Stimulated activated naive CD8-positive, alpha-beta T cell treated with anti-CD3 and anti-CD28 coated beads, Interleukin-15, Interleukin-2, amounts not matched to agents 100 ng/mL and 50 ng/mL, for 24 hours (primary cell): ENCODE data around the gene TACR1.

Experiments
- H3K27ac Mint-ChIP-seq: one replicate; pipeline ENCODE4 v1.8.0; 2021; ENCODE audit warnings: mild to moderate bottlenecking, mixed read lengths
- H3K27me3 Mint-ChIP-seq: one replicate; pipeline ENCODE4 v1.8.0; 2021; ENCODE audit warnings: mixed read lengths
- H3K36me3 Mint-ChIP-seq: one replicate; pipeline ENCODE4 v1.8.0; 2021; ENCODE audit warnings: low read depth, mixed read lengths
- H3K4me1 Mint-ChIP-seq: one replicate; pipeline ENCODE4 v1.8.0; 2021; ENCODE audit warnings: low read depth, mixed read lengths
- H3K4me3 Mint-ChIP-seq: one replicate; pipeline ENCODE4 v1.8.0; 2021; ENCODE audit warnings: mild to moderate bottlenecking, mixed read lengths
- H3K9me3 Mint-ChIP-seq: one replicate; pipeline ENCODE4 v1.8.0; 2021; ENCODE audit warnings: mixed read lengths

The TACR1 gene

DNA sequence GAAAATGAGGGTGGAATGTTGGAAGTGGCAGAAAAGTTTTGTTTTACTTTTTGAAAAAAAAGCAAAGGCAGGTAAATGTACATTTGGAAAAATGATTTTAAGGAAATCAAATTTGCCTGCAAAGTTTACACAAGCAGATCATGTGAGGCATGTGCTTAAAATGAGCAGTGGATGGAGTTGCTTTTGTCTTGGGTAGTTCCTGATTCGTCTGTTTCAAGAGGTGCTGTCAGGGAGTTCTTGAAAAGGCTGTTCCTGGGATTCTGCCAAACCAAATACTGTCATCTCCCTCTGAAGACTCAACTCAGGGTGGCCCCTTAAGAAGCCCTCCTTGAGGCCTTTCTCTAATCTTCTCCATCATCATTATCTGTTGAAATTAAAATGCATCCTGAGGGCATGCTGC is 59.0 kb downstream of the TACR1 start:
- Mint-ChIP-seq H3K4me1 (no peaks in the 10 kb centered on the region), H3K36me3 (no peaks in the 10 kb centered on the region), H3K27me3 (no peaks in the 10 kb centered on the region), H3K27ac (no peak overlapping the region), H3K9me3 (no peaks in the 10 kb centered on the region), H3K4me3 (no peak overlapping the region)

DNA sequence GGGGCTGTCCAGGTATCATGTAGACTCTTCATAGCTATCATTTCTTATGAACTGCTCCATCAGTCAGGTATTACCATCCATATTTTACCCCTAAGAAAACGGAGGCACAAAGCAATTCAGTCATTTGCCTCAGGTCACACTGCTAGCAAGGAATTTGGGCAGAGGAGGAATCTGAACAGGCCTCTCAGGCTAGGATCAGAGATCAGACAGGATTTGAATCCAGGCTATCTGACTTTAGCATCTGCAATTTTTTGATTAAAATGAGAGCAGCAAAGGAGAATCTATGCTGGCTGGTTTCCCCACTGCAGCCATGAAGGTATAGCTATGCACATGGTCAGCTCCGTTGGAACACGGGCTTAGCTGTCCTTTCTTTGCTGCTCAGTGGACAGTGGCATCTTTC is 60.1 kb downstream of the TACR1 start:
- no peaks in the 10 kb centered on the region for H3K27me3 Mint-ChIP-seq
- no peaks in the 10 kb centered on the region for H3K9me3 Mint-ChIP-seq
- no peak overlapping the region for H3K4me3 Mint-ChIP-seq
- H3K27ac Mint-ChIP-seq = no peak overlapping the region
- H3K4me1 Mint-ChIP-seq = no peaks in the 10 kb centered on the region
- no peaks in the 10 kb centered on the region for H3K36me3 Mint-ChIP-seq

DNA sequence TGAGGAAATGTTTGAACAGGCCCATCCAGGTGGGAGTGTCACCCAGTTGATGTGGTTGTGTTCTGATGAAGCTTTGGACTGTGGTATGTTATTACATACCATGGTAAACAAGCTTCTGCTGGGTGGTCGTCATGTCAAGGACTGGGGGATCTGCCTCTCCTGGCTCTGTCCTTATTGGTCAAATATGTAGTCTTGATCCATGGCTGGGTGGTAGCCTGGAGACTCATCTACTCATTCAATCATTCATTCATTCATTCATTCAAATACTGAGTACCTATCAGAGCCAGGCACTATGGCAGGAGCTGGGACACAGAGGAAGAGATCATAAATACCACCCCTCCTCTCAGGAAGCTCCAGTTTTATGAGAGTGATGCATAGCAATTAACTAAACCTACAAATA is 60.8 kb downstream of the TACR1 start:
- Mint-ChIP-seq H3K4me1 (no peaks in the 10 kb centered on the region), H3K9me3 (no peaks in the 10 kb centered on the region), H3K27ac (no peak overlapping the region), H3K36me3 (no peaks in the 10 kb centered on the region), H3K27me3 (no peaks in the 10 kb centered on the region), H3K4me3 (no peak overlapping the region)

DNA sequence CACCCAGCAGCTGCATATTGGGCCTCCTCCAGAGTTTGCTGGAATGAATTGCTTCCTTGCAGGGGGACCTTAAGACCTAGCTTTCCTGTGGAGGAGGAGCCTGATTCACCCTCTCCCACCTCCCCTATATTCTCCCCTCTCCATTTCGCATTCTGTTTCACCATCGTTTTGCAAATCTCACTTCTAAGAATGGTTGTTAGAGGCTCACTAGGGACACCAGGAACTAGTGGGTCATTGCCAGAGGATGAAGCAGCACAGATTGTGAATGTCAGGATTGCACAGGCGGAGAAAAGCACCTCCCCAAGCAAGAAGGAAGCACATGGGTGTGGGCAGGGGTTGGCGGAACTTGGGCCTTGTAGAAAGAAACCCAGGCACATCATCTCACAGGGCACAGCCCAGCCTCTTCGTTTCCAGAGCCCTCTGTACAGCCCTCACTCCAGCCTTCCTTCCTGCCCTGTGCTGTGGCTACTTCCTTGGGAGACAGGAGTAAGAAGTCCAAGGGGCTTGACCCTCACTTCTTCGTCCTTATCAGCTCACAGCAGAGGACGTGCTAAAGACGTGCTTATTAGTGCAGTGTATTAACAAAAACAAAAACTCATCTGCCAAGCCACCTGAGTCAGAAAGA is 63.4 kb downstream of the TACR1 start:
- Mint-ChIP-seq H3K27me3 (no peaks in the 10 kb centered on the region), H3K4me1 (no peaks in the 10 kb centered on the region), H3K9me3 (no peaks in the 10 kb centered on the region), H3K27ac (no peak overlapping the region), H3K4me3 (no peak overlapping the region), H3K36me3 (no peaks in the 10 kb centered on the region)

DNA sequence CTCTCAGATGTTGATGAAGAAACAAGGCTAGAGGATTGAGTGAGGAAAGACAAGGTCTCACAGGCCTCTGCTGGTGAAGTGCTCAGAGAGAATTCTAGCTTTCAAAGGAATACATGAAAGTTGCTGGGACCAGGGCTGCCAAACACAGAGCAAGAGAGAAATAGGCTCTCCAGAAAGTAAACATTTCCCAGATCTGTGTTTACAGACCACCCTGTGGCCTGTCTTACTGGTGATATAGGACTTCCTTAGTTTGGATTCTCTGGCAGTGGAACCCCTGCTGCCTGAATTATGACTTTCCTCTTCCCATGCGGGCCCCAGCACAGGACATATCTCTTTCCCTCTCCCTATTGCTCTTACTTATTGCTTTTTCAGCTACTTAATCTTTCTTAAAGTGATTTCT is 64.5 kb downstream of the TACR1 start:
- no peaks in the 10 kb centered on the region for H3K27me3 Mint-ChIP-seq
- H3K4me1 Mint-ChIP-seq = no peaks in the 10 kb centered on the region
- no peaks in the 10 kb centered on the region for H3K9me3 Mint-ChIP-seq
- H3K36me3 Mint-ChIP-seq = no peaks in the 10 kb centered on the region
- no peak overlapping the region for H3K4me3 Mint-ChIP-seq
- H3K27ac Mint-ChIP-seq = no peak overlapping the region

DNA sequence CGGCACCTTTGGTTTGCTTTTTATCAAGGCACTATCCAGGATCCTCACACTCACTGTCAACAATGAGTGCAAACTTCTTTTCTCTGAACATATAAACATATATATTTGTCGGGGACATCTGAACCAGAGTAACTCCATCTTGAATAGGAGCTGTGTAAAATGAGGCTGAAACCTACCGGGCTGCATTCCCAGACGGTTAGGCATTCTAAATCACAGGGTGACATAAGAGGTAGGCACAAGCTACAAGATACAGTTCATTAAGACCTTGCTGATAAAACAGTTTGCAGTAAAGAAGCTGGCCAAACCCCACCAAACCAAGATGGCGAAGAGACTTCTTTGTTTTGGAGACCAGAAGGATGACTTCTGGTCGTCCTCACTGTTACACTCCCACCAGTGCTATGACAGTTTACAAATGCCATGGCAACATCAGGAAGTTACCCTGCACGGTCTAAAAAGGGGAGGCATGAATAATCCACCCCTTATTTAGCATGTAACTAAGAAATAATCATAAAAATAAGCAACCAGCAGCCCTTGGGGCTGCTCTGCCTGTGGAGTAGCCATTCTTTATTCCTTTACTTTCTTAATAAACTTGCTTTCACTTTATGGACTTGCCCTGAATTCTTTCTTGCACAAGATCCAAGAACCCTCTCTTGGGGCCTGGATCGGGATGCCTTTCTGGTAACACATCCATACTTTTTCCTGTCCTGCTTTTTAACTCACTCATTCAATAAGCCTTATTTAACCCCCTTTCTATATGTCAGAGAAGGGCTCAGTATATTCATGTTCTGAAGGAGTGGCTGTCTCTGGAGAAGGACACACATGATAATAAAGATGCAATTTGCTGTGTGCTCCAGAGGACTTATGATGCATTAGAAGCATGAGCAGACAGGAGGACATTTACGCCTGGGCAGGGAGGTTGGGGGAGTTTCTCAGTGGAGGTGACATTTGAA is 65.4 kb downstream of the TACR1 start:
- H3K4me1 Mint-ChIP-seq = no peaks in the 10 kb centered on the region
- no peaks in the 10 kb centered on the region for H3K27me3 Mint-ChIP-seq
- H3K4me3 Mint-ChIP-seq = no peak overlapping the region
- H3K9me3 Mint-ChIP-seq = no peaks in the 10 kb centered on the region
- H3K27ac Mint-ChIP-seq = no peak overlapping the region
- no peaks in the 10 kb centered on the region for H3K36me3 Mint-ChIP-seq

DNA sequence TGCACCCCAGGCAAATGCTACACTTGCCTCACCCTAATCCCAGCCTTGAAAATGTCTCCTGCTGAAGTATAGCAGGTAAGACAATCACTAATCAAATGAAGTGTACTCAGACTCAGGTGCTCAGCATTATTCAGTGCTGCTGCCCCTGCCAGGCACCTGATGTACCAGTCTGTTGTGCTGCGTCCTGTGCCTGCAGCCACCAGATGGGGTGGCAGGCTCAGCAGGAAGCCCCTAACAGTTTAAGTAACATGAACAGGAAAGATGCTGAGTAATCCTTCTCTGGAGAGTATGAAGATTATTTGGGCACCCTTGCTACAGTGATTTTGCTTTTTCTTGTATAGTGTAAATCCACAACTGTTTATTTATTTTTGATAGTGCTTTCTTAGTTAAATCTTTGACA is 69.1 kb downstream of the TACR1 start:
- no peak overlapping the region for H3K27ac Mint-ChIP-seq
- no peaks in the 10 kb centered on the region for H3K36me3 Mint-ChIP-seq
- no peak overlapping the region for H3K4me3 Mint-ChIP-seq
- H3K9me3 Mint-ChIP-seq = peaks cover 4% of the 10 kb centered on the region
- no peaks in the 10 kb centered on the region for H3K4me1 Mint-ChIP-seq
- no peaks in the 10 kb centered on the region for H3K27me3 Mint-ChIP-seq

DNA sequence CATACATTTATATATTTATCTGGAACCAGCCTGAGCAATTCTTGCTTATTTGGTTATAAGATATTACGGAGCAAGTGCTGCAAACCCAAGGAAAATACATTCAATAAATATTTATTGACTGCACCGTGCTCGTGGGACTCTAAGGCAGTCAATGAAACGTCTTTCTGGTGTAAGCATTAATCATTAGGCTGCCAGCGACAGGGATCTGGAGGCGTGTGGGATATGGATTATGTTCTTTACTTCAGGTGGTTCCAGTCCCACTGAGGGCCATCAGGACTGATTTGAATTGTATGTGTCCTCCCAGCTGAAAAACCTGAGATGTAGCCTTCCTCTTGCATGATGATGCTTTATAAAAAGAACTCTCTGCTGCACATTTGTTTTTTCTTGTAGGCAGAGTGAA is 75.4 kb downstream of the TACR1 start:
- Mint-ChIP-seq H3K4me1 (no peaks in the 10 kb centered on the region), H3K27ac (no peak overlapping the region), H3K27me3 (no peaks in the 10 kb centered on the region), H3K4me3 (no peak overlapping the region), H3K36me3 (no peaks in the 10 kb centered on the region), H3K9me3 (peaks cover 4% of the 10 kb centered on the region)

DNA sequence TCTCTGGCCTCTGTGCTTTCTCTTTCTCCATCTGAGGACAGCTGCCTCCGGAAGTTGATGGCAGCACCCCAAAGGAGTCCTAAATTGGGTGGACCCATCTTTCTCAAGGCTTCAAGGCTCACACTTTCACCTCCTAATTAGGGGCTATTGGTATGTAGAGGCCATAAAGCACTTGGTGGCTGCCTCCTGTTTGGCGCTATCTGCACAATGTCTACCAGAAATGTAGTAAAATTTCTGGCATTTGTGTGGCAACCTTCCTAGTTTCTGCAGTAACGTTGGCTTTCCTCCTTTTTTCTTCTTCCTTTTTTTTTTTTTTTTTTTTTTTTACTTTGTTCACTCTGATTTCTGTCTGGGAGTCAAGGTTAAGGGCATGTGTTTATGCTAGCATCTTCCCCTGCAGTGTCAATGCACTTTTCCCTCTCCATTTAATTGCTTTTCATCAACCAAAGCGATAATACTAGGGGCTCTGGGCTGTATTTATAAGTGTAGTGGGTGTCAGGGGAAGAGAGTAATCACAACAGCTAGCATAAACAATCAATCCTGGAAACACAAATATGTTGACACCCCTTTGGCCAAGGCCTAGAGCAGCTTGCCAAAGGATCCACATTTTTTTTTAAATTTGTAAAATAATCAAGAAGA is 86.0 kb downstream of the TACR1 start:
- Mint-ChIP-seq H3K27ac (no peak overlapping the region), H3K27me3 (no peaks in the 10 kb centered on the region), H3K4me3 (no peak overlapping the region), H3K36me3 (no peaks in the 10 kb centered on the region), H3K4me1 (no peaks in the 10 kb centered on the region), H3K9me3 (no peaks in the 10 kb centered on the region)

DNA sequence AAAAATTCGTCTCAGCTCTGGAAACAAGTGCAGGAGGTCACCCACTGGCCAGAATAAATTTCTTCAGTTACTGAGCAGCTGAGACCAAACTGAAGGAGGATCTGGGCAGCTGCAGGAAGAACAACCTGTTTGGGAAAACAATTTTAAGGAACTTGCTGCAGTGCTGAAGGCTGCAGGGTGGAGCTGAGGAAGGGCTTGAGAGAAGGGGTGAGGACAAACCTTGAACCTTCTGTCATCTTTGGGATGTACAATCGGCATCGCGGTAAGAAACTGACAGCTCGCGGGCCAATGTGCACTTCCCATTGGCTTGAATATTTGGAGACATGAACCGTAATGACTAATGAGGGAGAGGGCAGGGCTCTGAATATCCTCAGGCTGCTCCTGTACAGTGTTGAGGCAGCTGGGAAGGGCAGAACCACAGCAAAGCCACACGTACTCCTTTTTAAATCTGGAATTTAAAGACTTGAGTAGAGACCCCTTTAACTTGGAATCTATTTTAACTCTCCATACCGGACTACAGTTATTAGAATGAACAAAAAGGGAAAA is 90.3 kb downstream of the TACR1 start:
- H3K4me1 Mint-ChIP-seq = no peaks in the 10 kb centered on the region

DNA sequence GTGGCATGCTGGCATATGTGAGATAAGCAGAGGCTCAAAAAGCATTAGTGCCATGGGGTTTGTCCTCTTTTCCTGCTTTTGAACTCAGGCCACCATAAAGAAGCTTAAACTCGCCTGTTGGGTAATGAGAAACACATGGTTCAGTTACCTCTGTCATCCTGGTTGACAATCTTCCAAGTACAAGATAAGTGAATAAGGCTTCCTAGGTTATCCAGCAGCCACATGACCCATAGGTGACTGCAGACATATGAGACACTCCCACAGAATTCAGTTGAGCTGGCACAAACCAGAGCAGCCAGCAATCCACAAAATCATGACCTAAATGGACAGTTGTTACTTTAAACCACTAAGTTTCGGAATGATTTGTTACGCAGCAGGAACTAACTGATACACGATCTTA is 97.3 kb downstream of the TACR1 start:
- H3K36me3 Mint-ChIP-seq = no peaks in the 10 kb centered on the region
- no peaks in the 10 kb centered on the region for H3K27me3 Mint-ChIP-seq
- H3K4me1 Mint-ChIP-seq = no peaks in the 10 kb centered on the region
- peaks cover 13% of the 10 kb centered on the region for H3K9me3 Mint-ChIP-seq
- H3K4me3 Mint-ChIP-seq = no peak overlapping the region
- no peak overlapping the region for H3K27ac Mint-ChIP-seq

More for the DNA sequence above, 90.3 kb downstream of the TACR1 start:
- Mint-ChIP-seq H3K4me3 (no peak overlapping the region), H3K27ac (no peak overlapping the region), H3K27me3 (no peaks in the 10 kb centered on the region), H3K9me3 (no peaks in the 10 kb centered on the region), H3K36me3 (no peaks in the 10 kb centered on the region)

DNA sequence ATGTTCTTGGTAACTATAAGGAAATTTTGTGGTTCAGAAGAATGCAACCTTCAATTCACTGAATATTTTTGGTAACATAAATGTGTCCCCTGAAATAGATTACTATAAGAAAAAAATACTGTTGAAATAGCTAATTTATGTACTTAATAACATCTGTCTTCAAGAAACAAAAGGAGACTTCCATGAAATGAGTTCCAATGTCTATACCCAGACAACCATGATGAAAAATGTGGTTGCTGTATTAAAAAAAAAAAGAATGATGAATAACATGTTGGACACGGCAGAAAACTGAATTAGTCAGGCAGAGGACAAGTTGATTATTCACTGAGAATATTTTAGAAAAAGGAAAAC is 98.5 kb downstream of the TACR1 start:
- Mint-ChIP-seq H3K27ac (no peak overlapping the region), H3K9me3 (peaks cover 13% of the 10 kb centered on the region), H3K4me1 (no peaks in the 10 kb centered on the region), H3K4me3 (no peak overlapping the region), H3K27me3 (no peaks in the 10 kb centered on the region), H3K36me3 (no peaks in the 10 kb centered on the region)

DNA sequence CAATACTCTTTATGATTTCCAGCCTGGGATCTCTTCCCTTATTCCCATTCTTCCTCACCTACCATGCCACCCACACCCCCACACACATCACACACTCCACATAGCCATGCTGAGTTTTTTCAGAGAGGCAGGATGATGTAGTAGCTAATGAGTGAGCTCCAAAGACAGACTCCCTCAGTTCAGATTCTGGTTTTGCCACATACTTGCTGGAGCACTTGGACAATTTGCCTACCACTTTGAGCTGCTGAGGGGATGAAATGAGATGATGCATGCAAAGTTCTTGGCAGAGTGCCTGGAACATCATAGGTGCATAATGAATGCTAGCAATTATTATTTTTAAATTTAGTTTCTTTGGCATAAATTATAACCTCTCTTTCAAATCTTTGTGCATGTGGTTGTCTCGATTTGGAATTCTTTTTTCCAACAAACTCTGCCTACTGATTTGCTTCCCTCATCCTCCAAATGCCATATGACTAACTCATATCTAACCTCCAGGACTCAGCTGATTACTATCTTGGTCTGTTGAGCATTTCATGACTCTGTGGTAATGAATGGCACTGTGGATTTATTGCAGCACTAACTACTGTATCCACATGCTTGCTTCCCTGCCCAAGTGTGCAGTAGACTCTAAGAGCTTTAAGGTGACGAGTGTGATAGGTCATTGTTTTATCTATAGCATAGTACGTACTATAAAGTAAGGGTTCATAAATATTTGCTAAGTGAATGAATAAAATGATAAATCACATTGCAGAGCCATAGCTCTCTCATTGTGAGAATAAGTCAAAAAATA is 99.1 kb downstream of the TACR1 start:
- no peaks in the 10 kb centered on the region for H3K4me1 Mint-ChIP-seq
- no peak overlapping the region for H3K4me3 Mint-ChIP-seq
- H3K27ac Mint-ChIP-seq = no peak overlapping the region
- H3K36me3 Mint-ChIP-seq = no peaks in the 10 kb centered on the region
- H3K9me3 Mint-ChIP-seq = peaks cover 13% of the 10 kb centered on the region
- no peaks in the 10 kb centered on the region for H3K27me3 Mint-ChIP-seq

DNA sequence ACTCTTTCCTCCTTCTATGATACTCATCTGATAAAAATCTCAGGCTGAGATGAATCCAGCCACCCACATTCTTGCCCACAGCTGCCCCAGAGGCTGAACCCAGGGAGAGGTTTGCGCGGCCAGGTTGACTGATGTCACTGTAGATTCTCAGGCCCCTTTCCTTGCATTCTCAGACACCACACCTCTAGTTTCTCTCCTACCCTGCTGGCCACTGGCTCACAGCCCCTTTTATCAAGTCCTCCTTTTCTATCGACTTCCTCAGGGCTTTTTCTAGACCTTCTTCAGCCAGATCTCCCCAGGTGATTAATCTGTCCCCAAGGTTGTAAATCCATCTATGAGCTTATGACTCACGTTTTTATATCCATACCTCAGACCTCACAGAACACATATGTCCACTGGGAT is 99.8 kb downstream of the TACR1 start:
- Mint-ChIP-seq H3K4me1 (no peaks in the 10 kb centered on the region), H3K36me3 (no peaks in the 10 kb centered on the region), H3K27ac (no peak overlapping the region), H3K27me3 (no peaks in the 10 kb centered on the region), H3K4me3 (no peak overlapping the region), H3K9me3 (peaks cover 13% of the 10 kb centered on the region)
